Endothelial cell of umbilical vein (primary cell): Measurements from ENCODE around the gene PNKP. TPM values are rescaled to one million over a fixed set of nuclear protein-coding genes. Genes with fewer than 3 reads are reported as not detected.

ENCODE experiments used
- BruUV-seq: library from RNA; stranded (reverse); fragments of 400-500 nt; replicated peaks from 2 replicates; lab custom pipeline; 2021; lab: Mats Ljungman, UMichigan
- CTCF ChIA-PET: fragments of 300-600, 350-600 bp; sonication (Branson Sonifier 250); formaldehyde crosslinking; loops from one replicate; lab custom pipeline; 2021; ENCODE audit warnings: antibody characterized with exemption, inconsistent platforms; lab: Charles Lee
- POLR2A ChIA-PET: fragments of 300-600, 350-600 bp; sonication (Branson Sonifier 250); formaldehyde crosslinking; loops from one replicate; lab custom pipeline; 2021; ENCODE audit warnings: antibody characterized with exemption, inconsistent platforms; lab: Charles Lee
- DNase-seq: peaks from one replicate; pipeline ENCODE4 v3.0.0-alpha.2; 2011; ENCODE audit warnings: low read depth, low spot score
- FAIRE-seq: peaks from 2 replicates; lab custom pipeline; 2011; peaks lifted over from hg19 to GRCh38; lab: Jason Lieb, UNC
- H2AFZ ChIP-seq: 2 replicates; pipeline ENCODE4 v1.6.0; 2012; ENCODE audit warnings: low read depth, low read length, control low read depth, inconsistent platforms
- H3K27ac ChIP-seq: 2 replicates; pipeline ENCODE4 v1.5.1; 2011; ENCODE audit warnings: low read depth, mild to moderate bottlenecking, control low read depth, low read length, moderate library complexity; ENCODE audit not compliant: insufficient read depth
- H3K27me3 ChIP-seq, 2 experiments: 2 replicates each; pipeline versions ENCODE4 v1.6.0 to v1.6.1; 2011; ENCODE audit warnings: low read length in 2 of 2, mixed read lengths in 1 of 2; ENCODE audit not compliant: control insufficient read depth in 2 of 2, insufficient read depth in 2 of 2
- H3K36me3 ChIP-seq, 2 experiments: 2 replicates in 1 of 2; 3 replicates in 1 of 2; pipeline ENCODE4 v1.5.1; 2011; ENCODE audit warnings: low read length in 2 of 2, mild to moderate bottlenecking in 1 of 2, moderate library complexity in 1 of 2; ENCODE audit not compliant: control insufficient read depth in 2 of 2, insufficient read depth in 2 of 2; ENCODE audit errors: extremely low read depth in 1 of 2
- H3K4me1 ChIP-seq: 3 replicates; pipeline ENCODE4 v1.5.1; 2011; ENCODE audit warnings: mild to moderate bottlenecking, low read length; ENCODE audit not compliant: control insufficient read depth, insufficient read depth; ENCODE audit errors: extremely low read depth
- H3K4me2 ChIP-seq: 2 replicates; pipeline ENCODE4 v1.6.1; 2011; ENCODE audit warnings: low read length, control low read depth, mixed read lengths; ENCODE audit not compliant: insufficient read depth
- H3K4me3 ChIP-seq, 3 experiments: fragments of 200-600 bp in 1 of 3; sonication (generic), shearing (Covaris generic) in 1 of 3; replicated peaks in 1 of 3; 2 replicates each; pipeline ENCODE4 v1.5.1; 2011 to 2016; ENCODE audit warnings: control low read depth in 3 of 3, low read length in 3 of 3, mild to moderate bottlenecking in 2 of 3, inconsistent platforms in 1 of 3, low read depth in 1 of 3, moderate library complexity in 1 of 3; ENCODE audit not compliant: insufficient read depth in 1 of 3
- H3K79me2 ChIP-seq: 2 replicates; pipeline ENCODE4 v1.6.0; 2012; ENCODE audit warnings: low read length, inconsistent platforms; ENCODE audit not compliant: control insufficient read depth, insufficient read depth
- H3K9ac ChIP-seq: replicated peaks from 2 replicates; pipeline ENCODE3; 2011; ENCODE audit warnings: low read length, control low read depth; ENCODE audit not compliant: insufficient read depth; ENCODE audit errors: extremely low read depth
- H3K9me1 ChIP-seq: replicated peaks from 3 replicates; pipeline ENCODE4 v1.6.0; 2011; ENCODE audit warnings: mild to moderate bottlenecking, low read length; ENCODE audit not compliant: control insufficient read depth, insufficient read depth; ENCODE audit errors: extremely low read depth
- H3K9me3 ChIP-seq: replicated peaks from 2 replicates; pipeline ENCODE4 v1.5.1; 2012; ENCODE audit warnings: low read length, inconsistent platforms; ENCODE audit not compliant: control insufficient read depth, insufficient read depth
- H4K20me1 ChIP-seq: replicated peaks from 2 replicates; pipeline ENCODE3; 2011; ENCODE audit warnings: mild to moderate bottlenecking, low read length; ENCODE audit not compliant: control insufficient read depth, insufficient read depth; ENCODE audit errors: extremely low read depth
- GATA2 ChIP-seq: IDR thresholded peaks from 2 replicates; pipeline ENCODE4 v1.7.0; 2011; ENCODE audit warnings: low read depth, mild to moderate bottlenecking, moderate library complexity, mixed read lengths, low read length; ENCODE audit not compliant: insufficient read length, insufficient read depth
- JUN ChIP-seq: IDR thresholded peaks from 2 replicates; pipeline ENCODE4 v1.6.1; 2011; ENCODE audit warnings: borderline replicate concordance, low read depth; ENCODE audit not compliant: insufficient read length, insufficient read depth
- MAX ChIP-seq: IDR thresholded peaks from 2 replicates; pipeline ENCODE4 v1.6.1; 2011; ENCODE audit not compliant: insufficient read depth, insufficient read length
- POLR2A ChIP-seq: IDR thresholded peaks from 2 replicates; pipeline ENCODE4 v1.6.1; 2012; ENCODE audit warnings: low read depth, mild to moderate bottlenecking, control low read depth, low read length
- POLR2AphosphoS5 ChIP-seq: IDR thresholded peaks from 2 replicates; pipeline ENCODE4 v1.6.1; 2012; ENCODE audit warnings: low read depth, mild to moderate bottlenecking, control low read depth, low read length, moderate library complexity; ENCODE audit not compliant: insufficient read depth
- dilution Hi-C: fragments of 300-500 bp; cut with MboI; formaldehyde crosslinking; loops from one replicate; pipeline ENCODE4 v1.15.0; 2019; ENCODE audit warnings: low sequenced_read_pairs; ENCODE audit not compliant: extremely low pct_ligation_motif_present
- intact Hi-C: fragments of 100-400 bp; cut with micrococcal nuclease; formaldehyde crosslinking; loops from one replicate; pipeline ENCODE4 v1.10.0; 2022
- polyA plus RNA-seq, 4 experiments: library from polyadenylated mRNA; depleted of rRNA in 3 of 4; stranded (reverse) in 3 of 4; unstranded in 1 of 4; fragments of >200 nt; gene quantifications; 2 replicates each; pipeline versions ENCODE4 v1.2.1 to v1.2.3, GENCODE V29; 2011 to 2012; ENCODE audit warnings: missing spikeins in 1 of 4
- total RNA-seq: library from RNA; stranded (reverse); gene quantifications from 2 replicates; pipeline ENCODE4 v1.2.3, GENCODE V29; 2021

Gene PNKP
- total and polyA plus RNA-seq, 2 donors (not counting 3 experiments of a cell fraction or from before 2014, with no cell fraction given): 39.4 to 112 TPM

- TSS peak; percentile 41 for BruUV-seq
- Histone ChIP-seq H3K27me3 (no peaks in the 10 kb centered on the region), H3K9me3 (no peaks in the 10 kb centered on the region), H3K9me1 (no peaks in the 10 kb centered on the region), H3K79me2 (peaks cover 18% of the 10 kb centered on the region), H2AFZ (peak within 1 kb of the TSS; percentile 82), H4K20me1 (no peaks in the 10 kb centered on the region), H3K4me3 (peak within 1 kb of the TSS; percentile 38 to 81 (median 70)), H3K4me1 (peaks cover 14% of the 10 kb centered on the region), H3K36me3 (peaks cover 3 to 23% of the 10 kb centered on the region in 2 experiments), H3K9ac (peak within 1 kb of the TSS; percentile 91), H3K4me2 (peak within 1 kb of the TSS; percentile 83), H3K27ac (peak within 1 kb of the TSS; percentile 84)
- dilution Hi-C loops: no loop called here
- FAIRE-seq: peak; percentile 100
- TF ChIP-seq POLR2A (peak; percentile 84), JUN (peak; percentile 62), POLR2AphosphoS5 (peak; percentile 75), GATA2 (no peak), MAX (peak; percentile 100)
- peak; percentile 100 for DNase-seq
- ChIA-PET POLR2A (interaction anchor here (0.7 to 0.9 kb wide), 3 partner anchors 8 to 53 kb away, joined by 3 to 4 read pairs (median 3); no protein-coding TSS in a partner anchor), CTCF (interaction anchor here (1.6 kb wide), 1 partner anchor 9 kb away, joined by 4 read pairs; the partner anchor contains the start of gene PNKP)
- intact Hi-C loops: loop anchor here (1.0 to 5.0 kb wide), 7 partner anchors 8 to 507 kb away; partner anchors contain the start of genes ALDH16A1, ATF5, FUZ and NUP62
These were observed 9.9 kb upstream of the PNKP start, which contains the start of the genes AKT1S1 and TBC1D17 for GRCh38 chr19:49877020-49877878. Gene AKT1S1, minus strand, starts transcription at chr19:49877355. Its CDS starts 4,060 bp downstream, at chr19:49873295. Gene TBC1D17, plus strand, starts transcription at chr19:49877702. Its CDS starts 22 bp downstream, at chr19:49877724.
